ENCODE measurements around the gene PTPRQ. TPM values are rescaled to one million over a fixed set of nuclear protein-coding genes. Genes with fewer than 3 reads are reported as not detected.

Gene PTPRQ
- total RNA-seq, 1 experiment from 2014 or later, result not detected

GRCh38 chr12:80551897-80552296 is 107.9 kb downstream of the PTPRQ start (continued):
- no peak for TF ChIP-seq CTCF (IDR thresholded peaks at IDR 0.05)
- TF ChIP-seq SMAD4 (CRISPR knock-in tag; IDR thresholded peaks at IDR 0.05), result no peak
- TF ChIP-seq SMAD3 (CRISPR knock-in tag; IDR thresholded peaks at IDR 0.05; ENCODE audit: borderline replicate concordance), result no peak
- no peak for TF ChIP-seq ZNF138 (CRISPR knock-in tag; conservative IDR thresholded peaks at IDR 0.05)
- no peak for TF ChIP-seq ETV6 (CRISPR knock-in tag; IDR thresholded peaks at IDR 0.05)
- TF ChIP-seq ATF1 (CRISPR knock-in tag; IDR thresholded peaks at IDR 0.05), result no peak
- TF ChIP-seq ESRRA (CRISPR knock-in tag; IDR thresholded peaks at IDR 0.05; ENCODE audit: borderline replicate concordance), result no peak
- TF ChIP-seq ZNF396 (CRISPR knock-in tag; IDR thresholded peaks at IDR 0.05; ENCODE audit: borderline replicate concordance), result no peak
- no peak for TF ChIP-seq MLX (CRISPR knock-in tag; IDR thresholded peaks at IDR 0.05)
- no peak for TF ChIP-seq AR (CRISPR knock-in tag; IDR thresholded peaks at IDR 0.05)
- no peak for TF ChIP-seq E2F1 (CRISPR knock-in tag; IDR thresholded peaks at IDR 0.05)
- no peak for TF ChIP-seq ZNF512 (CRISPR knock-in tag; IDR thresholded peaks at IDR 0.05; ENCODE audit: borderline replicate concordance)

GRCh38 chr12:80553316-80553715 is 109.3 kb downstream of the PTPRQ start:
- DNase-seq (ENCODE audit: low spot score), result no peak
- CTCF ChIA-PET, result no interaction called here

More at GRCh38 chr12:80553316-80553715, 109.3 kb downstream of the PTPRQ start:
- H3K36me3 Mint-ChIP-seq, result no peaks in the 10 kb centered on the region
- no peak overlapping the region for H3K27ac Mint-ChIP-seq
- H3K9me3 Mint-ChIP-seq, result no peaks in the 10 kb centered on the region
- no peaks in the 10 kb centered on the region for H3K27me3 Mint-ChIP-seq (ENCODE audit: low read depth)
- no peak for ATAC-seq
- POLR2A ChIA-PET, result no interaction called here
- H3K4me3 Mint-ChIP-seq, result no peak overlapping the region
- TF ChIP-seq SMAD3 (CRISPR knock-in tag; IDR thresholded peaks at IDR 0.05; ENCODE audit: borderline replicate concordance) (no peak), ATF2 (CRISPR knock-in tag; IDR thresholded peaks at IDR 0.05; ENCODE audit: borderline replicate concordance, low read depth) (no peak), E2F4 (CRISPR knock-in tag; IDR thresholded peaks at IDR 0.05; ENCODE audit: borderline replicate concordance, low read depth) (no peak)
- no peaks in the 10 kb centered on the region for H3K4me1 Mint-ChIP-seq
